Measurements from ENCODE around the gene NLK. TPM values are rescaled to one million over a fixed set of nuclear protein-coding genes. Genes with fewer than 3 reads are reported as not detected.

NLK gene
- total and polyA plus RNA-seq, 2 donors (not counting 1 experiment from before 2014, with no cell fraction given) = 12.7 to 24.8 TPM

DNA sequence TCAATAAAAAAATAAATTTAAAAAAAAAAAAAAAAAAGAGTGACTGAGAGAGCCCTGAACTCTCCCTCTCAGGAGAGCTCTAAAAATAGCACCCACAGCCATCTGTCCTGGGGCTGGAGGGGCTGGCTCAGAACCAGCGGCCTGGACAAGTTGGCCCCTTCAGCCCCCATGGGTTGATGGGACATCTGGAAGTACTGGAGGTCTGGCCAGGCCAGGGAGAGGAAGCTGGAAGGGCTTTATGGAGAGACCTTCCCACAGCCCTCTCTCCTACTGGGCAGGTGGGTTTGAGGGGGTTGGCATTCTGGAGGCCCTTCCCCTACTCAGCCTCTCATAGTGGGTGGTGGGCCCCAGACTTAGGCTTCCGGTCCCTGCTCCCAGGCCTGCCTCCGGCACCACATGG is 182.8 kb downstream of the NLK start:
- intact Hi-C loops (cut with micrococcal nuclease) = no loop called here
- Histone ChIP-seq H3K4me2 (replicated peaks; ENCODE audit: low read depth, low read length, poor library complexity, severe bottlenecking) (no peak overlapping the region), H3K36me3 (replicated peaks in 1 of 2; ENCODE audit: control extremely low read depth in 1 of 2, control insufficient read depth in 1 of 2, extremely low read depth in 1 of 2, insufficient read depth in 2 of 2, low read length in 1 of 2) (no peaks in the 10 kb centered on the region)

DNA sequence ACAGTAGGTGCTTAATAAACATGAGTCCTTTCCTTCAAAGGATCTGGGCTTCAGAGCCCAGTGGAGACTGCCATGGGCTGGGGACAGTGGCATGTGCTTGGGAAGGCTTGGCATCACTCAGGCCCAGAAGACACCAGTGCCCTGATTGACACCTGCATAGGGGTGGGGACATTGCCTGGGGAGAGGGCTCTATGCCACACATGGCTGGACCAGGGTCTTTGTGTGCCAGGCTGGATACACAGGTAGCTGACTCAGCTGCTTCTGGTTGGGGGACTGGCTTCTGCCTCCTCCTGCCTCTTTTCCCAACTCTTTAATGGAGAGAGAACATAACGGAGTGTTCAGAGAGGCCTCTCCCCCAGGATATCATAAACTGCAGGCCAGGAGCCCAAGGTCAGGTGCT is 183.4 kb downstream of the NLK start:
- H3K4me1 ChIP-seq (ENCODE audit: control insufficient read depth in 2 of 2, insufficient read depth in 2 of 2, low read length in 2 of 2) = peaks cover 12 to 16% of the 10 kb centered on the region in 2 donors
- DNase-seq (no peak), ATAC-seq (ENCODE audit: low read depth) (no peak)
- H3K27ac Mint-ChIP-seq = no peak overlapping the region
- no peak overlapping the region for H3K4me2 ChIP-seq (replicated peaks; ENCODE audit: low read depth, low read length, poor library complexity, severe bottlenecking)
- no peaks in the 10 kb centered on the region for H3K79me2 ChIP-seq (ENCODE audit: control insufficient read depth, insufficient read depth, low read length)
- no peak for TF ChIP-seq EZH2 (IDR thresholded peaks at IDR 0.05; ENCODE audit: borderline replicate concordance, insufficient read depth, low read depth, low read length, poor library complexity, severe bottlenecking)
- TF ChIP-seq, protein P1, sequence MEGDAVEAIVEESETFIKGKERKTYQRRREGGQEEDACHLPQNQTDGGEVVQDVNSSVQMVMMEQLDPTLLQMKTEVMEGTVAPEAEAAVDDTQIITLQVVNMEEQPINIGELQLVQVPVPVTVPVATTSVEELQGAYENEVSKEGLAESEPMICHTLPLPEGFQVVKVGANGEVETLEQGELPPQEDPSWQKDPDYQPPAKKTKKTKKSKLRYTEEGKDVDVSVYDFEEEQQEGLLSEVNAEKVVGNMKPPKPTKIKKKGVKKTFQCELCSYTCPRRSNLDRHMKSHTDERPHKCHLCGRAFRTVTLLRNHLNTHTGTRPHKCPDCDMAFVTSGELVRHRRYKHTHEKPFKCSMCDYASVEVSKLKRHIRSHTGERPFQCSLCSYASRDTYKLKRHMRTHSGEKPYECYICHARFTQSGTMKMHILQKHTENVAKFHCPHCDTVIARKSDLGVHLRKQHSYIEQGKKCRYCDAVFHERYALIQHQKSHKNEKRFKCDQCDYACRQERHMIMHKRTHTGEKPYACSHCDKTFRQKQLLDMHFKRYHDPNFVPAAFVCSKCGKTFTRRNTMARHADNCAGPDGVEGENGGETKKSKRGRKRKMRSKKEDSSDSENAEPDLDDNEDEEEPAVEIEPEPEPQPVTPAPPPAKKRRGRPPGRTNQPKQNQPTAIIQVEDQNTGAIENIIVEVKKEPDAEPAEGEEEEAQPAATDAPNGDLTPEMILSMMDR (IDR thresholded peaks at IDR 0.05) = no peak
- peaks cover 39% of the 10 kb centered on the region for H3K27me3 Mint-ChIP-seq
- intact Hi-C loops (cut with micrococcal nuclease) = no loop called here
- no peaks in the 10 kb centered on the region for H4K20me1 ChIP-seq (ENCODE audit: control insufficient read depth, insufficient read depth, low read length, poor library complexity, severe bottlenecking)
- H3K9ac ChIP-seq (ENCODE audit: low read length) = no peak overlapping the region
- H3K9me3 Mint-ChIP-seq (ENCODE audit: insufficient read depth) = no peaks in the 10 kb centered on the region
- no peaks in the 10 kb centered on the region for H3K36me3 ChIP-seq (replicated peaks in 1 of 2; ENCODE audit: control extremely low read depth in 1 of 2, control insufficient read depth in 1 of 2, extremely low read depth in 1 of 2, insufficient read depth in 2 of 2, low read length in 1 of 2)
- CTCF ChIA-PET = no interaction called here
- H3K4me3 ChIP-seq (ENCODE audit: control extremely low read depth in 1 of 5, extremely low read depth in 1 of 5, insufficient read depth in 1 of 5, low read depth in 2 of 5, low read length in 4 of 5) = no peak overlapping the region
- POLR2A ChIA-PET = no interaction called here
- H3K4me3 Mint-ChIP-seq = no peak overlapping the region
- H3K27me3 ChIP-seq (replicated peaks in 1 of 4; ENCODE audit: control extremely low read depth in 1 of 4, control insufficient read depth in 3 of 4, insufficient read depth in 4 of 4, low read length in 3 of 4) = peaks cover 0 to 47% (median 16%) of the 10 kb centered on the region in 4 experiments
- no peak overlapping the region for H3K27ac ChIP-seq (ENCODE audit: low read length in 2 of 2)
- peaks cover 11% of the 10 kb centered on the region for H3K4me1 Mint-ChIP-seq
- H2AFZ ChIP-seq (ENCODE audit: insufficient read depth, low read depth, low read length, poor library complexity, severe bottlenecking) = no peak overlapping the region
- WGBS (ENCODE audit: insufficient coverage) = 86% methylated on average over 1 of the region's 1 CpG
- peaks cover 0 to 20% (median 0%) of the 10 kb centered on the region in 3 donors for H3K9me3 ChIP-seq (ENCODE audit: control extremely low read depth in 1 of 3, control insufficient read depth in 2 of 3, insufficient read depth in 1 of 3, low read length in 2 of 3)

More for the DNA sequence above, 182.8 kb downstream of the NLK start:
- peaks cover 0 to 20% (median 0%) of the 10 kb centered on the region in 3 donors for H3K9me3 ChIP-seq (ENCODE audit: control extremely low read depth in 1 of 3, control insufficient read depth in 2 of 3, insufficient read depth in 1 of 3, low read length in 2 of 3)
- Mint-ChIP-seq H3K4me3 (no peak overlapping the region), H3K4me1 (peaks cover 11% of the 10 kb centered on the region), H3K27ac (no peak overlapping the region), H3K9me3 (ENCODE audit: insufficient read depth) (no peaks in the 10 kb centered on the region), H3K27me3 (peaks cover 33% of the 10 kb centered on the region)
- H3K9ac ChIP-seq (ENCODE audit: low read length) = no peak overlapping the region
- no peak overlapping the region for H3K4me3 ChIP-seq (ENCODE audit: control extremely low read depth in 1 of 5, extremely low read depth in 1 of 5, insufficient read depth in 1 of 5, low read depth in 2 of 5, low read length in 4 of 5)
- no peaks in the 10 kb centered on the region for H3K79me2 ChIP-seq (ENCODE audit: control insufficient read depth, insufficient read depth, low read length)
- TF ChIP-seq, protein P1 (IDR thresholded peaks at IDR 0.05) = no peak
- no peak for TF ChIP-seq EZH2 (IDR thresholded peaks at IDR 0.05; ENCODE audit: borderline replicate concordance, insufficient read depth, low read depth, low read length, poor library complexity, severe bottlenecking)
- WGBS (ENCODE audit: insufficient coverage) = 100% methylated on average over 2 of the region's 3 CpGs
- ChIA-PET POLR2A (no interaction called here), CTCF (no interaction called here)
- no peaks in the 10 kb centered on the region for H4K20me1 ChIP-seq (ENCODE audit: control insufficient read depth, insufficient read depth, low read length, poor library complexity, severe bottlenecking)
- peaks cover 0 to 44% (median 16%) of the 10 kb centered on the region in 4 experiments for H3K27me3 ChIP-seq (replicated peaks in 1 of 4; ENCODE audit: control extremely low read depth in 1 of 4, control insufficient read depth in 3 of 4, insufficient read depth in 4 of 4, low read length in 3 of 4)
- no peak overlapping the region for H2AFZ ChIP-seq (ENCODE audit: insufficient read depth, low read depth, low read length, poor library complexity, severe bottlenecking)
- H3K4me1 ChIP-seq (ENCODE audit: control insufficient read depth in 2 of 2, insufficient read depth in 2 of 2, low read length in 2 of 2) = peaks cover 12 to 16% of the 10 kb centered on the region in 2 donors
- no peak overlapping the region for H3K27ac ChIP-seq (ENCODE audit: low read length in 2 of 2)
- ATAC-seq (ENCODE audit: low read depth) (no peak), DNase-seq (no peak)

All from B cell (primary cell).